ENCODE measurements around the gene FAT2.

GRCh38 chr5:151556806-151557205 is 34.3 kb downstream of the FAT2 start:
- TF ChIP-seq, protein P1, sequence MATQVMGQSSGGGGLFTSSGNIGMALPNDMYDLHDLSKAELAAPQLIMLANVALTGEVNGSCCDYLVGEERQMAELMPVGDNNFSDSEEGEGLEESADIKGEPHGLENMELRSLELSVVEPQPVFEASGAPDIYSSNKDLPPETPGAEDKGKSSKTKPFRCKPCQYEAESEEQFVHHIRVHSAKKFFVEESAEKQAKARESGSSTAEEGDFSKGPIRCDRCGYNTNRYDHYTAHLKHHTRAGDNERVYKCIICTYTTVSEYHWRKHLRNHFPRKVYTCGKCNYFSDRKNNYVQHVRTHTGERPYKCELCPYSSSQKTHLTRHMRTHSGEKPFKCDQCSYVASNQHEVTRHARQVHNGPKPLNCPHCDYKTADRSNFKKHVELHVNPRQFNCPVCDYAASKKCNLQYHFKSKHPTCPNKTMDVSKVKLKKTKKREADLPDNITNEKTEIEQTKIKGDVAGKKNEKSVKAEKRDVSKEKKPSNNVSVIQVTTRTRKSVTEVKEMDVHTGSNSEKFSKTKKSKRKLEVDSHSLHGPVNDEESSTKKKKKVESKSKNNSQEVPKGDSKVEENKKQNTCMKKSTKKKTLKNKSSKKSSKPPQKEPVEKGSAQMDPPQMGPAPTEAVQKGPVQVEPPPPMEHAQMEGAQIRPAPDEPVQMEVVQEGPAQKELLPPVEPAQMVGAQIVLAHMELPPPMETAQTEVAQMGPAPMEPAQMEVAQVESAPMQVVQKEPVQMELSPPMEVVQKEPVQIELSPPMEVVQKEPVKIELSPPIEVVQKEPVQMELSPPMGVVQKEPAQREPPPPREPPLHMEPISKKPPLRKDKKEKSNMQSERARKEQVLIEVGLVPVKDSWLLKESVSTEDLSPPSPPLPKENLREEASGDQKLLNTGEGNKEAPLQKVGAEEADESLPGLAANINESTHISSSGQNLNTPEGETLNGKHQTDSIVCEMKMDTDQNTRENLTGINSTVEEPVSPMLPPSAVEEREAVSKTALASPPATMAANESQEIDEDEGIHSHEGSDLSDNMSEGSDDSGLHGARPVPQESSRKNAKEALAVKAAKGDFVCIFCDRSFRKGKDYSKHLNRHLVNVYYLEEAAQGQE (IDR thresholded peaks at IDR 0.05; ENCODE audit: insufficient replicate concordance, low read depth), result no peak
- no peak for TF ChIP-seq CTCF (IDR thresholded peaks at IDR 0.05; ENCODE audit: insufficient read depth, low read length)
- TF ChIP-seq POLR2AphosphoS5 (IDR thresholded peaks at IDR 0.05; ENCODE audit: low read depth), result no peak
- no peak for TF ChIP-seq GABPA (IDR thresholded peaks at IDR 0.05; ENCODE audit: low read depth)
